DMS79 (cell line): ENCODE measurements around the gene PLEKHJ1.

Source experiments
- DNase-seq: peaks from one replicate; lab custom pipeline; 2025; lab: John Stamatoyannopoulos, UW

PLEKHJ1 gene

DNA sequence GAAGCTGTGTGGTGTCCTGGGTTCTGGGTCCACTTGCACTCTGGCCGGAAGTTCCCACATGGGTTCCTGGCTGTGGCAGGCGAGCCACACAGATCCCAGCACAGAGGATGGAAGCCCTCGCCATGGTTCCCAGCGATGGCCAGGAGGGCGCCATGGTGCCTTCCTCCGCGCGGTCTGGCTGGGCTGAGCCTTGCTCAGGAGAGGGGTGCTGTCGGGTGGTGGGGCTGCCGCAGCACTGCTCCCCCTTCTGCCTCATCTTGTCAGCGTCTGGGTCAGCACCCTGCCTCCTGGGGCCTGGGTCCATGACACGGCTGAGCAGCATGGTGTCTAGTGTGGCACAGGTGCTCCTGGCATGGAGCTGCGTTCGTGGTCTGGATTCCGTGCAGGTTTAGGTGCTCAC lies 38.9 kb downstream of the PLEKHJ1 start:
- DNase-seq = no peak

DNA sequence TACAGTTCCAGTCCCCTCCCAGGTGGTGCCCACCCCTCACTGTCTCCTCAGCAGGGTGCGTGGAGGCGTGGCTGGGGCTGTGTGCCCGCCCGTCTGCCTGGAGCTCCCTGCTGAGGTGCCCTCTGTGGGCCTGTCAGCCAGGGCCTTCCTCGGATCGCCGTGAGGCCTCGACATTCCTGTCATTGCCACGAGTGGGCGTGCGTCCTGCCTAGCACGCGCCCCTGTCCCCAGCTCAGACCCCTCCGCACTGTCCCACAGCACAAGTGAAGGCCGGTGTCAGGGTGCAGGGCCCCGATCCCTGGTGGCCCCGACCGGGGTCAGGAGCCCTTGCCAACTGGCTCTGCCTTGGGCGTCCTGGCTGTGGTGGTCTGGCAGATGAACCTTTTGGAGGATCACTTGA lies 40.2 kb downstream of the PLEKHJ1 start:
- no peak for DNase-seq

DNA sequence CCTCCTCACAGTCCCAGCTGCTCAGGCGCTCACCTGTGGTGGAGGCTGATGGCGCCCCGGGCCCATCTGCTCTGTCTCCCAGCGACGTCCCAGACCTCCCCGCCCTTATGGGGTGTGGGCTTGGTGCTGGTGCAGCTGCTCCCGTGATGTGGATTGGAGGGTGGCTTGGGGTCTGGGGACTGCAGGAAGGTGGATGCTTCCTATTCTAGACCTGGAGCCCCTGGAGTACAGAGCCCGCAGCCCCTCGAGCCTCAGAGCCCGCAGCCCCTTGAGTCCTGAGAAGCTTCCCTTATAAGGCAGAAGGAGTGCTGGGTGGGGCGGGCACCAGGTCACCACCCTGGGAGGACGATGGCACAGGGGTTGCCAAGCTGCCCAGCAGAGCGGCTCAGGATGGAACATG lies 40.8 kb downstream of the PLEKHJ1 start:
- DNase-seq = no peak

DNA sequence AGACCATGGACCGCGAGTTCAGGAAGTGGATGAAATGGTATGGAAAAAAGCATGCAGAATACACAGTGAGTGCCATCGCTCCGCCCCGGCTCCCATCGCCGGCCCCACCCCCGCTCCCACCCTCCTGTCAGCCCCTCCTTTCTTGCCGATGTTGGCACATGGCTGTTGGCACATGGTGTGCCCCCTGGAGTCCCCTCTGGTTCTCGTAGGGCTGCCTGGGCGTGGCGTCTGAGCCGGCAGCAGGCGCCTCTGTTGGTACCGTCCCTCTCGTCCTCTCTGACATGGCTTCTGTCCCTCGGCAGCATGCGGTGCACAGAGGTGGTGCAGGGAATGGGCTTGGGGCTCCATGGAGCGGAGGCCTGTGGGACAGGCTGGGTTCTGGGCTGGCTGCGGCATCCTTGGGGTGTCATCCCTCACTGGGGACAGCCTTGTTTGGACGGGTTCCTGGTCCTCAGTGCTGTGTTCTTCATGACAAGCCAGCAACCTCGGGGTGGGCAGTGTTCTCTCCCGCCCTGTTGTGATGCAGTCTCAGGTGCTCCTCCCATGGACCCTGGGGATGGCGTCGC lies 41.5 kb downstream of the PLEKHJ1 start:
- no peak for DNase-seq

DNA sequence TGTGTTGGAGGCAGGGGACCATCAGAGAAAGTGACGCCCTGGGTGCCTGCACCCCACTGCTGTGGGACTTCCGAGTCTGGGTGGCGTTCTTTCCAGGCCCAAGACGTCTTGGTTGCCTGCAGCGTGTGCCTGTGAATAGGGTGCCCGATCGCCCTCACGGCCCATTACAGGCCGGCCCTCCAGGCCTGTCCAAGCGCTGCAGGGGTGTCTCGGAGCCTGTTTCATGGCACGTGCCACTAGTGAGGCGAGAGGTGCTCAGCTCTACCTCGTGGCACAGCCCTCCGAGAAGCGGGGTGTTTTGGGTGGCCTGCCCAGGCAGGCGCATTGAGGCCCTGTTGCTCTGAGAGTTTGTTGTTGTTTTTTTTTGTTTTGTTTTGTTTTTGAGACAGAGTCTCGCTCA lies 42.3 kb downstream of the PLEKHJ1 start:
- no peak for DNase-seq

DNA sequence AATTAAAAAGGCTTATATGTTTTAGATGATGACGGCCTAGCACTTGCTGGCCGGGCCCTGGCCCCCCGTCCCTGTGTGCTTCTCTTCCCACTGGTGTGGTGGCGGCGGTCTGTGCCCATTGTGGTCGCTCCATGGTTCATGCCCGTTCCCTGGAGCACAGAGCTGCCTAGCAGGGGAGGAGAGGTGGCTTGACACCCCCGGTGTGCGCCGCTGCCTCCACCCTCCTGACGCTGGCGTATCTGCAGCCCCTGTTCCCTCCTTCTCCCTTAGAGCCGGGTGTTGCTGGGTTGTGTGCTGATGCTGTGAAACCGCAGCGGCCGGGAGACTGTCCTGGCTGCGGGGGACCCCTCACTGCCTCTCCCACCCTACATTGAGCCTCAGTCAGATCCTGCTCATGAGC lies 43.3 kb downstream of the PLEKHJ1 start:
- no peak for DNase-seq

DNA sequence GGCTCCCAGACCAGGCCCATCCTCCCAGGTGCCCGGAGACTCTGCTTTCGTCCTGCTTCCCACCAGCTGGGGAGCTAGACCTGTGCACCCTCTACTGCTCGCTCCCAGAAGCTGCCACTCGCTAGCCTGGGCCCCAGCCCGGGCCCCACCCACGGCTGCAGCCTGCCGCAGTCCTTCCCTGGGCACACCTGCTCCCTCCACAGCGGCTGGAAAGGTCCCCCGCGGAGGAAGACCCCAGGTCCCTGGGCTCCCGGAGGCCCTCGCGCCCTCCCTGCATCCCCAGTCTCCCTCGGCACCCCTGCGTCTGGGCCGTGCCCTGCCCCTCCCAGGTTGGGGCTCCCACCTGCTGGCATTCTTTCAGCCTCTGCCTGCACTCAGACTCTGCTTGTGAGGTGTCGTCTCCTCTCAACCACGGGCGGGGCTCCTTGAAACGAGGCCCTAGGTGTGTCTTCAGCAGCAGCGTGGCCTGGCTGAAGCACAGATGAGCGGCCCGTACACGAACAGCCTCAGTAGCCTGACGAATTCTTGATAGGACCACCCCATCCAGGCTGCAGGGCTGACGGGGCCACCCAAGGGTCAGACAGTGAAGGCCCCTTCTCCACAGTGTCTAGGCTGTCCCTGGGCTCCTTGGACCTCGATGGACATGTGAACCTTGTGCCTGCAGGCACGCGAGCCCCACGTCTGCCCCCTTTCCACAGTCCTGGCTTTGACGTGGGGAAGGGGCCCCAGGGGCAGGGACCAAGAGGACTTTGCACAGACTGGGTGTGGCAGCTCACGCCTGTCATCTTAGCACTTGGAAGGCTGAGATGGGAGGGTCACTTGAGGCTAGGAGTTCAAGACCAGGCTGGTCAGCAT lies 44.4 kb downstream of the PLEKHJ1 start:
- no peak for DNase-seq

DNA sequence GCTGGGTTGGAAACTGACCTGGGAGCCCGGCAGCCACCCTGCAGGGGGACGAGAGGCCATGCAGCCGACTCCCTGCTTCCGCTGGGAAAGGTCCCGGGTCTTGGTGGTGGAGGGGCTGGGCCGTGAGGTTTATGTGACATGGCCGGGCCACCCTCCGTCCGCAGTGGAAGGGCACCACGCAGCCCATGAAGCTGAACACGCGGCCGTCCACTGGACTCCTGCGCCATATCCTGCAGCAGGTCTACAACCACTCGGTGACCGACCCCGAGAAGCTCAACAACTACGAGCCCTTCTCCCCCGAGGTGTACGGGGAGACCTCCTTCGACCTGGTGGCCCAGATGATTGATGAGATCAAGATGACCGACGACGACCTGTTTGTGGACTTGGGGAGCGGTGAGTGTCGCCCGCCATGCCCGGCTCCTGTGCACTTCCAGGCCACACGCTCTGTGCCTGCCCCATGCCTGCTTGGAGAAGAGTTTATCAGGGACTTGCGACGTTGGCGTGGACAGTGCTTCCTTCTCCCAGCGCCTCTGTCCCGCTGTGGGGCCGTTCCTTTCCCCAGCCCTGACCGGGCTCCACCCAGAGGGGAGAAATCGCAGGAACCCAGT lies 45.2 kb downstream of the PLEKHJ1 start:
- DNase-seq = no peak

DNA sequence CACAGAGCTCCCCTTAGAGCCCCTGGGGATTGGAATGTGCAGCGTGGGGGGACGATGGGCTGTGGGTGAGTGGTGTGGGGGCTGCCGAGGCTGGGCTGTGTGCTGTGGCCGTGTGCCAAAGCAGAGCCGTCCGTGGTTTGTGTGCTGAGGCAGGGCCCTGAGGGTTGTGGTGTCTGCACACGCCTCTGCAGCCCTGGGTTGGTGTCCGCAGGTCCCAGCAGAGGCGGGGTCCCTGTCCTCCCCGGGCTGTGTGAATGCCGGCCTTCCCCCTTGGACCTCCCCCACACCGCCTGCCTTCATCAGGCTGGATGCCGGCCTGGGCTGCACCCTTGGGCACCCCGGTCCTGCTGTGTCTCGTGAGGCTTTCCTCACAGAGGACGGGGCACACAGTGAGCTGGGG lies 46.2 kb downstream of the PLEKHJ1 start:
- no peak for DNase-seq

DNA sequence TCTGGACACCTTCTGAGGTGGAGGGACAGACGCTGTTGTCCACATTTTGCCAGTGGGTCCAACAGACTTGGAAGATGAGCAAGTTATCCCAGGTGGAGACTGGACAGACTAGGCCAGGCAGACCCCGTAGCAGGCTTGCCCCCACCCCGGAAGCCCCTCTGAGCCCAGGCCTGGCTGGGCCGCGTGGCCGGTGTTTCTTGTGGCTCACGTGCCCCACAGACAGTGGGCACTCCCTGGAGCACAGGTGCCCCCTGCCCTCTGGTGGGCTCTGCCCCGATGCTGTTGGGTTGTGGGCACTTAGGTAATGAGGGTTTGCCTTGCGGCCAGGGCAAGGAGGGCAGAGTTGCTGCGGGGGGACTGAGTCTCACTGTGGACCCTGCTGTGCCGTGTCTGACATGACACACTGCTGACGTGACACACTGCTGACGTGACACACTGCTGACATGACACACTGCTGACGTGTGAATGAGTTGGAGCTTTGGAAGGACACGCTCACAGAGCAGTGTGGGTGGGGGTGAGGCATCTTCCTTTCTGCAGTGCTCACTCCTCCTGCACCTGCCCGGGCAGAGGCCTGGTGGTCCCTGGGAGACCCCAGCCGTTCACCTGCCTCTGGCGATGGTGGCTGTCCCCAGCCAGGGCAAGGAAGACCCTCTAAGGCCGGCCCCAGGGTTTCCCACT lies 47.3 kb downstream of the PLEKHJ1 start:
- no peak for DNase-seq

DNA sequence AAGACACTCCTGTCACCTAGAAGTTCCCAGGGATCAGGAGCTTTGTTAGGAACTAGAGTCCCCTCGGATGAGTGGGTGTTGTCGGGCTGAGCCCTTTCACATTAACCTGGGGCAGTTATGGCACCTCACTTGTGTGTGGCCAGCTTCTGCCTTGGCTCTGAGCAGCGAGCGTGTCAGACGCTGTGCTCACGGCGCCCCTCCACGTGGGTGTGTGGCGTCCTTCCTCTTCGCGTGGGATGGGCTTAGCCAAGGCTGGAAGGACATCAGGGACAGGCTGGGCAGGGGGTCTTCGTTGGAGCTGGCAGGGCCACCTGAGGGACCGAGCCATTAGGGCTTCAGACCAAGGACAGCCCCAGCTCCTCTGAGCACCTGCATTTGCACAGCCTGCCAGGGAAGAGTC lies 49.0 kb downstream of the PLEKHJ1 start:
- no peak for DNase-seq

DNA sequence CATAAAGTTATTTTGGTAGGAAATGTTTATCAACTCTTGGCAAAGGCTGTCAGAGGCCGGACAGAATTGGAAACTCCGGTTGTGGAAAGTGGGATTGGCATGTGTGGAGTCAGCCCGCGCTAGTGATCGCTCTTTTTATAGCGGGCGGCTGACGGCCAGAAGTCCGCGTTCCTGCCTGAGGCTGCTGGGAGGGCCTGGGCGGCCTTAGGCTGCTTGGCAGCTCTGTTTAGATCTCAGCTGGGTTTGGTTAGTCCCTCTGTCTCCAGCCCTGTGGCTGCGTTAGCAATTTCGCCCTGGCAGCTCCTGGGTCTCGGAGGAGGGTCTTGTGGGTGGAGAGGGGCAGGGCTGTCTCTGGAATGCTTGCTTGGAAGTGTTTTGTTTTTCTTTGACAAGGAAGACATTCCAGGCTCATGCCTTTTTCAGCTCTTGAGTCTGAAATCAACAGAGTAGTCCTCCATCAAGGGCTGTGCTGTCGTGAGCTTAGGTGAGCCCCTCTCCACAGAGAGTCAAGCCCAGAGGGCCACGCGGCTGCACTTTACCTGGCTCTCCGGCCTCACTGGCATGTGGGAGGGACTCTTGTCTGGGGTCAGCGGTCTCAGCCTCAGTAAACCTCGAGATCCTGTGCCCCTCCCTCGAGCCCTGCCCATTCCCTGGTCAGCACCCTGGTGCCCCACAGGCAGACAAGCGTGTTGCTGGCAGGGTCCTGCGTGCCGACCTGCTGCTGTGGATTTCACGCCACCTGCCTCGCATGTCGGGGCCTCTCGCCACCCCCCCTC lies 49.9 kb downstream of the PLEKHJ1 start:
- DNase-seq = no peak

DNA sequence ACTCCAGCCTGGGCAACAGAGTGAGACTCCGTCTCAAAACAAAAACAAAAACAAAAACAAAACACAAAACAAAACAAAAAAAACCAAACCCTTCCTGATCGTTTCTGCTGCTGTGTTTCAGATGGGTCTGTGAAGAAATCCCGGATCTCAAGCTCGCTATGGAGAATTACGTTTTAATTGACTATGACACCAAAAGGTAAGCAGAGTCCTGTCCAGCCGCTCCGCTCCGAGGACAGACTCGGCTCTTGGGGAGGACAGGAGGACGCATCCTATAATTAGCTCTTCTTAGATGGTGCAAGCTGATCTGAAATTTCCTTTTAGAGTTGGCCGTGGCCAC lies 50.4 kb downstream of the PLEKHJ1 start:
- no peak for DNase-seq

DNA sequence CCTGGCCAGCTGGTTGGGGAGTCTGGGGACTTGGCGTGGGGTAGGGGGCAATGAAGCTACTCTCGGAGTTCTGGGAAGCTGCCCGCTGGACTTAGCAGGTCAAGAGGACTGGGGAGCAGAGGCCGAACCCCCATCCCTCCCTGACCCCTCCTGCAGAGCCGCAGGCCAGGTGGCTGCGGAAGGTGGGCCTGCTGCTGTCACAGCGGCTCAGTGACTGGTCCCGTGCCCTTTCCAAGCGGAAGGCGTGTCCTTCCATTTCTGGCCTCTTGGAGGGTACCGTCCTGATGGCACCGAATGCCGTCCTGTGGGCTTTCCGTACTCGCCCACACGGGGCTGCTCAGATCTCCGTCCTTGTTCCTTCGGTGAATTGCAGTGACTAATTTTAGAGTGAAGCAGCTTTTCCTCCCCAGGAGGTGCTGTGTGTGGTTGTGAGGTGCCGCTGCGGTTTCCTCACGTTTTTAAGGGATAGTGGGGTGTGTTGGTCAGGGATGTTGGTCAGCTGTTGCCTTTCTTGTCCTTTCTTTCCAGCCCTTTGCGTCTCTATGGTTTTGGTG lies 51.6 kb downstream of the PLEKHJ1 start:
- DNase-seq = no peak
